Neural progenitor cell (in vitro differentiated cells): ENCODE measurements around the gene PLA2G2E. TPM values are rescaled to one million over a fixed set of nuclear protein-coding genes. Genes with fewer than 3 reads are reported as not detected.

Source experiments
- DNase-seq: peaks from one replicate; pipeline ENCODE4 v3.0.0-alpha.2; 2016; ENCODE audit warnings: low spot score
- H2AFZ ChIP-seq: fragments of 200-600 bp; sonication (generic); replicated peaks from 2 replicates; pipeline ENCODE4 v1.6.1; 2016; ENCODE audit warnings: antibody characterized with exemption
- H3F3A ChIP-seq: fragments of 200-600 bp; sonication (generic); 2 replicates; pipeline ENCODE4 v1.6.1; 2016; ENCODE audit warnings: antibody characterized with exemption, low read depth
- H3K27ac ChIP-seq: fragments of 200-600 bp; sonication (generic); 2 replicates; pipeline ENCODE4 v1.5.1; 2016; ENCODE audit warnings: mild to moderate bottlenecking
- H3K27me3 ChIP-seq: fragments of 200-600 bp; sonication (generic); 2 replicates; pipeline ENCODE4 v1.6.1; 2016; ENCODE audit warnings: mild to moderate bottlenecking, moderate library complexity
- H3K36me3 ChIP-seq: fragments of 200-600 bp; sonication (generic); 2 replicates; pipeline ENCODE4 v1.5.1; 2016
- H3K4me1 ChIP-seq: fragments of 200-600 bp; sonication (generic); 2 replicates; pipeline ENCODE4 v1.6.1; 2016; ENCODE audit warnings: mixed run types
- H3K4me2 ChIP-seq: fragments of 200-600 bp; sonication (generic); 2 replicates; pipeline ENCODE4 v1.6.1; 2016
- H3K4me3 ChIP-seq: fragments of 200-600 bp; sonication (generic); 2 replicates; pipeline ENCODE4 v1.5.1; 2016
- H3K79me2 ChIP-seq: fragments of 200-600 bp; sonication (generic); 2 replicates; pipeline ENCODE4 v1.6.1; 2016; ENCODE audit warnings: low read depth
- H3K9ac ChIP-seq: fragments of 200-600 bp; sonication (generic); 2 replicates; pipeline ENCODE4 v1.6.1; 2016
- H3K9me3 ChIP-seq: fragments of 200-600 bp; sonication (generic); 2 replicates; pipeline ENCODE4 v1.5.1; 2016; ENCODE audit warnings: low read depth
- H4K20me1 ChIP-seq: fragments of 200-600 bp; sonication (generic); 2 replicates; pipeline ENCODE4 v1.6.1; 2016; ENCODE audit warnings: low read depth
- H3K27ac Mint-ChIP-seq: 3 replicates; pipeline ENCODE4 v1.8.0; 2021; ENCODE audit warnings: mixed read lengths
- H3K27me3 Mint-ChIP-seq: 2 replicates; pipeline ENCODE4 v1.8.0; 2022; ENCODE audit warnings: low read depth, mild to moderate bottlenecking, inconsistent platforms, moderate library complexity, mixed read lengths; ENCODE audit not compliant: insufficient read depth
- H3K36me3 Mint-ChIP-seq: 3 replicates; pipeline ENCODE4 v1.8.0; 2021; ENCODE audit warnings: mixed read lengths
- H3K4me1 Mint-ChIP-seq: 3 replicates; pipeline ENCODE4 v1.8.0; 2021; ENCODE audit warnings: mixed read lengths
- H3K4me3 Mint-ChIP-seq: 3 replicates; pipeline ENCODE4 v1.8.0; 2021; ENCODE audit warnings: mild to moderate bottlenecking, moderate library complexity, mixed read lengths
- H3K9me3 Mint-ChIP-seq: 3 replicates; pipeline ENCODE4 v1.8.0; 2020; ENCODE audit warnings: mixed read lengths
- CTCF ChIP-seq: fragments of 200-600 bp; sonication (generic); IDR thresholded peaks from 2 replicates; pipeline ENCODE4 v1.5.1; 2017; ENCODE audit warnings: antibody characterized with exemption, mild to moderate bottlenecking
- EZH2 ChIP-seq: fragments of 200-600 bp; sonication (generic); IDR thresholded peaks from 2 replicates; pipeline ENCODE4 v1.6.1; 2017; ENCODE audit warnings: antibody characterized with exemption, mild to moderate bottlenecking, moderate library complexity
- EZH2phosphoT487 ChIP-seq: fragments of 200-600 bp; sonication (generic); IDR thresholded peaks from 2 replicates; pipeline ENCODE4 v1.6.1; 2017; ENCODE audit warnings: antibody characterized with exemption
- total RNA-seq: library from RNA; depleted of rRNA; stranded (reverse); fragments of >200 nt; gene quantifications from 2 replicates; pipeline ENCODE4 v1.2.3, GENCODE V29; 2015; ENCODE audit warnings: low replicate concordance

PLA2G2E gene
- total RNA-seq, 1 donor from 2014 or later = not detected

- H3K9me3 Mint-ChIP-seq = no peaks in the 10 kb centered on the region
- no peaks in the 10 kb centered on the region for H3K36me3 Mint-ChIP-seq
- TF ChIP-seq EZH2phosphoT487 (no peak), EZH2 (no peak), CTCF (no peak)
- Histone ChIP-seq H3K9ac (no peak overlapping the region), H3K9me3 (no peaks in the 10 kb centered on the region), H3K79me2 (no peaks in the 10 kb centered on the region), H3K4me3 (no peak overlapping the region), H2AFZ (no peak overlapping the region), H3K36me3 (no peaks in the 10 kb centered on the region), H3K27ac (no peak overlapping the region), H4K20me1 (no peaks in the 10 kb centered on the region), H3F3A (no peaks in the 10 kb centered on the region), H3K4me2 (no peak overlapping the region), H3K27me3 (no peaks in the 10 kb centered on the region), H3K4me1 (peaks cover 10% of the 10 kb centered on the region)
- peaks cover 5% of the 10 kb centered on the region for H3K27me3 Mint-ChIP-seq
- H3K27ac Mint-ChIP-seq = no peak overlapping the region
- H3K4me3 Mint-ChIP-seq = no peak overlapping the region
- H3K4me1 Mint-ChIP-seq = peaks cover 6% of the 10 kb centered on the region
- no peak for DNase-seq
Observed at GRCh38 chr1:19922015-19922688, 1.3 kb downstream of the PLA2G2E start.

GRCh38 chr1:19921310-19921709 is 2.1 kb downstream of the PLA2G2E start:
- Histone ChIP-seq H3K4me1 (peaks cover 10% of the 10 kb centered on the region), H3K79me2 (no peaks in the 10 kb centered on the region), H3K4me2 (no peak overlapping the region), H3K9me3 (no peaks in the 10 kb centered on the region), H4K20me1 (no peaks in the 10 kb centered on the region), H3K27ac (no peak overlapping the region), H3K27me3 (no peaks in the 10 kb centered on the region), H3K9ac (no peak overlapping the region), H2AFZ (no peak overlapping the region), H3K4me3 (no peak overlapping the region), H3F3A (no peaks in the 10 kb centered on the region), H3K36me3 (no peaks in the 10 kb centered on the region)
- H3K9me3 Mint-ChIP-seq = no peaks in the 10 kb centered on the region
- peaks cover 5% of the 10 kb centered on the region for H3K27me3 Mint-ChIP-seq
- TF ChIP-seq EZH2 (no peak), EZH2phosphoT487 (no peak), CTCF (no peak)
- H3K27ac Mint-ChIP-seq = no peak overlapping the region
- peaks cover 12% of the 10 kb centered on the region for H3K4me1 Mint-ChIP-seq
- no peaks in the 10 kb centered on the region for H3K36me3 Mint-ChIP-seq
- no peak for DNase-seq
- no peak overlapping the region for H3K4me3 Mint-ChIP-seq

GRCh38 chr1:19920132-19920710 is 3.2 kb downstream of the PLA2G2E start:
- Histone ChIP-seq H3K36me3 (no peaks in the 10 kb centered on the region), H3K4me2 (no peak overlapping the region), H3F3A (no peaks in the 10 kb centered on the region), H2AFZ (no peak overlapping the region), H4K20me1 (no peaks in the 10 kb centered on the region), H3K4me1 (peaks cover 10% of the 10 kb centered on the region), H3K27me3 (no peaks in the 10 kb centered on the region), H3K9me3 (no peaks in the 10 kb centered on the region), H3K9ac (no peak overlapping the region), H3K4me3 (no peak overlapping the region), H3K79me2 (no peaks in the 10 kb centered on the region), H3K27ac (no peak overlapping the region)
- Mint-ChIP-seq H3K36me3 (no peaks in the 10 kb centered on the region), H3K27ac (no peak overlapping the region), H3K9me3 (no peaks in the 10 kb centered on the region), H3K4me3 (no peak overlapping the region), H3K4me1 (peaks cover 14% of the 10 kb centered on the region), H3K27me3 (peaks cover 5% of the 10 kb centered on the region)
- DNase-seq = no peak
- no peak for TF ChIP-seq CTCF
- TF ChIP-seq EZH2 = no peak
- no peak for TF ChIP-seq EZH2phosphoT487
